Subcutaneous adipose tissue (tissue), 4 donors: Measurements from ENCODE around the gene DCLK2. TPM values are rescaled to one million over a fixed set of nuclear protein-coding genes. Genes with fewer than 3 reads are reported as not detected.

Experiments used
- CTCF ChIP-seq: fragments of 450-650 bp; IDR thresholded peaks from one replicate; pipeline ENCODE4 v1.5.1; 2016; ENCODE audit warnings: low read depth, mild to moderate bottlenecking, control low read depth, antibody characterized with exemption, moderate library complexity
- total RNA-seq, 4 donors: library from RNA; depleted of rRNA; stranded (reverse); fragments of >200 nt; gene quantifications; one replicate each; pipeline ENCODE4 v1.1.0, GENCODE V29; 2016

Gene DCLK2
- total RNA-seq, 4 donors from 2014 or later = 2.4 to 6.2 (median 3.9) TPM

GRCh38 chr4:150136481-150136880 lies 58.2 kb downstream of the DCLK2 start:
- TF ChIP-seq CTCF = no peak

GRCh38 chr4:150139297-150139865 lies 61.1 kb downstream of the DCLK2 start:
- TF ChIP-seq CTCF = no peak

- no peak for TF ChIP-seq CTCF
Observed at GRCh38 chr4:150140774-150141400, 62.6 kb downstream of the DCLK2 start.

- TF ChIP-seq CTCF = no peak
Observed at GRCh38 chr4:150141756-150142155, 63.5 kb downstream of the DCLK2 start.

- TF ChIP-seq CTCF = no peak
Observed at GRCh38 chr4:150142831-150143230, 64.6 kb downstream of the DCLK2 start.

- no peak for TF ChIP-seq CTCF
Observed at GRCh38 chr4:150145090-150145945, 67.1 kb downstream of the DCLK2 start.

- TF ChIP-seq CTCF = no peak
Observed at GRCh38 chr4:150145946-150146340, 67.7 kb downstream of the DCLK2 start.
